Measurements from ENCODE around the gene APOBEC3A. TPM values are rescaled to one million over a fixed set of nuclear protein-coding genes. Genes with fewer than 3 reads are reported as not detected.
"Not testable (repeated sequence)": the region's sequence is repeated elsewhere in the genome, so short reads cannot be mapped to it uniquely, and the experiment has no call there.

APOBEC3A gene
- polyA plus RNA-seq, 6 donors from 2014 or later = 0.29 to 2.8 (median 0.40) TPM; not detected in 3

DNA sequence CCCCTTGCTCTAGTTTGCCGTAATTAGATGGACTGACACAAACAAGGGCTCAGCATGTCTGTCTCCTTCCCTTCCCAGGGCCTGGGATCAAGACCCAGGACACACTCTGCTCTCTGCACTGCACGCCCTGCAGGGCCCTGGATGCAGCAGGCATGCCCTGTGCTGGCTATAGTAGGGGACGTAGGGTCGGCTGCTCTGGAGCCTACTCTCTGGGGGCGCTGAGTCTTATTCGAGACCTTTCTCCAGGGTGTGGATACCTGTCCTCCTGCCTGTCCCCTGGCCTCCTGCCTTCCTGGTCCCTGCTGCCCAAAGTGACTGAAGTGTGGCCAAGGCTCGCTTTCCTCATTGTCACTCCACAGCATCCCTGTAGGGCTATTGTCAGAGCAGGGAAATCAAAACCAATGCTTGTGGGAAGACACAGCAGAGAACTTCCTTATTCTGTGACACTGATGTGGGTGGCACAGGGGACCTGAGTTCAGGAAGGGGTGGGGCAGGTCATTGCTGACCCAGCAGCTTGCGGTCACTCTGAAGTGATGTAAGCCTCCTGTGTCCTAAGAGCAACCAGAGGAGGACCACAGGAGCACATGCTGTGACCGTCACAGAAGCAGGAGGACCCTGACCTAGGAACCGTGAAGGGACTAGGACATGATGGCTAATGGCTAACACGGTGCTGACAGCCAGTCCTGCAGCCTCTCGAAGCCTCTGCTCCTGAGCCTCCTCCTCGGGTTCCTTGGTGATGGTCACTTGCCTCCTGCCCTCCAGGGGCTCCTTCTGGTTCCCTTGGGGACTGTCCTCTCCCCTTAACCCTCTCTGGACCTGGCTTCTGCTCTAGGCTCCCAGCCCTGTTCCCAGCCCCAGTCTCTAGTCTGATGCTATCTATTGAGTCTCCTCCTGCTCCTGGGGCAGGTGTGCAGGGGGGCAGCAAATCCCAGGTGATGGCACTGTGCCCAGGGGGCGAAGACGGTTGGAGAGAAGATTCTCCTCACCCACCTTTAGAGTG is 10.3 kb downstream of the APOBEC3A start:
- Mint-ChIP-seq H3K9me3 (no peaks in the 10 kb centered on the region), H3K36me3 (no peaks in the 10 kb centered on the region), H3K27ac (no peak overlapping the region), H3K4me1 (peaks cover 6 to 14% (median 13%) of the 10 kb centered on the region in 3 donors), H3K4me3 (peak overlapping the region in 2 of 8 donors; percentile 33 to 41), H3K27me3 (peaks cover 14 to 31% (median 27%) of the 10 kb centered on the region in 3 donors)
- DNase-seq (no peak), ATAC-seq (ENCODE audit: low read depth in 2 of 2) (no peak)

GRCh38 chr22:38968801-38969200 is 11.4 kb downstream of the APOBEC3A start:
- ATAC-seq (ENCODE audit: low read depth in 2 of 2) (no peak), DNase-seq (no peak)
- Mint-ChIP-seq H3K4me3 (no peak overlapping the region), H3K36me3 (no peaks in the 10 kb centered on the region), H3K4me1 (peaks cover 6 to 14% (median 14%) of the 10 kb centered on the region in 3 donors), H3K27me3 (peaks cover 12 to 34% (median 24%) of the 10 kb centered on the region in 3 donors), H3K9me3 (no peaks in the 10 kb centered on the region), H3K27ac (peak overlapping the region in 1 of 6 donors; percentile 37)

GRCh38 chr22:38970551-38970950 is 13.1 kb downstream of the APOBEC3A start:
- no peak overlapping the region for H3K4me3 Mint-ChIP-seq
- DNase-seq = no peak
- no peak for ATAC-seq (ENCODE audit: low read depth in 2 of 2)
- peaks cover 6 to 14% (median 14%) of the 10 kb centered on the region in 3 donors for H3K4me1 Mint-ChIP-seq
- H3K36me3 Mint-ChIP-seq = no peaks in the 10 kb centered on the region
- H3K27ac Mint-ChIP-seq = no peak overlapping the region
- H3K27me3 Mint-ChIP-seq = peaks cover 9 to 34% (median 20%) of the 10 kb centered on the region in 3 donors
- H3K9me3 Mint-ChIP-seq = no peaks in the 10 kb centered on the region

DNA sequence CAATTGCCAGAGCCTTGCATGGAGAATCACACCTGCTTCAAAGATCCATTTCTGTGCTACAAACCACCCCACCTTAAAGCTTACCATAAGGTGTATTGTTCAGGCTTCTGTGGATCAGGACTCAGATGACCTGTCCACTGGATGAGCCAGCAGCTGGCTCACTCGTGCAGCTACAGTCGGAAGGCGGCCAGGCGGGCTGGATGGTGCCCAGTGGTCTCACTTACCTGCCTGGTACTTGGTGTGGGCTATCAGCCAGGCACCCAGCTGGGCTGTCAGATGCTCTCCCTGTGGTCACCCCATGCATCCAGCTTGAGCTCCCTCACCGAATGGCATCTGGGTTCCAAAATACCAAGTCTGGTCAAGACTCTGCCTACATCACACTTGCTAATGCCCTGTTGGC is 13.8 kb downstream of the APOBEC3A start:
- Mint-ChIP-seq H3K36me3 (no peaks in the 10 kb centered on the region), H3K9me3 (no peaks in the 10 kb centered on the region), H3K27ac (no peak overlapping the region), H3K4me3 (no peak overlapping the region), H3K4me1 (peaks cover 6 to 14% (median 14%) of the 10 kb centered on the region in 3 donors), H3K27me3 (peaks cover 9 to 34% (median 20%) of the 10 kb centered on the region in 3 donors)
- ATAC-seq (ENCODE audit: low read depth in 2 of 2) (no peak), DNase-seq (no peak)

DNA sequence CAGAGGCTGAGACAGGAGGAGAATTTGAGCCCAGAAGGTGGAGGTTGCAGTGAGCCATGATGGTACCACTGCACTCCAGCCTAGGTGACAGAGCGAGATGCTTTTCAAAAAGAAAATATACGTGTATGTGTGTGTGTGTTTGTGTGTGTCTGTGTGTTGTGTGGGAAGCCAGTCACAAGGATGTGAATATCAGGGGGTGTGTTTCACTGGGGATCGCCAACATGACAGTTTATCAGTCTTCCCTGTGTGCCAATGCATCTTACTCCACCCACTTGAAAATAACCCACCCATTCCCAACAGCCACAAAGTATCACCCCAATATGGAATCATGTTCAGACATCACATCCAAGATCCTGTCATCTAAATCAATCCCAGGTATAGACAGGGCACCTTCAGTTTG is 14.4 kb downstream of the APOBEC3A start:
- no peak for ATAC-seq (ENCODE audit: low read depth in 2 of 2)
- H3K4me3 Mint-ChIP-seq = peak overlapping the region in 1 of 8 donors; percentile 68

DNA sequence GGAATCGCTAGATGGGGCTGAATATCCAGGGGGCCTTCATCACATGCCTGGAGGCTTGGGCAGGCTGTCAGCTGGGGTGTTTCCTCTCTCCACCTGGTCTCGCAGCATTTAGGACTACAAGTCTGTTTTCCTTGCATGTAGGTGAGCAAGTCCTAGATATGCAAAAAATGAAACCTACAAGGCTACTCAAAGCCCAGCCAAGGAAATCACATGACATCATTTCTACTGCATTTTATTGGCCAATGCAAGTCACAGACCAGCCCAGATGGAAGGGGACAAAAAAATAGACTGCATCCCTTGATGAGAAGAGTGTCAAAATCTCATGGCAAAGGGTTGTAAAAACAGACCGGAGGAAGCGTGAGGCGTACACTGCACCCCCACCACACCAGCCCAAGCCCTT is 15.1 kb downstream of the APOBEC3A start:
- Mint-ChIP-seq H3K4me3 (no peak overlapping the region), H3K27ac (no peak overlapping the region), H3K4me1 (peaks cover 5 to 10% (median 9%) of the 10 kb centered on the region in 3 donors), H3K9me3 (no peaks in the 10 kb centered on the region), H3K27me3 (peaks cover 9 to 34% (median 16%) of the 10 kb centered on the region in 3 donors), H3K36me3 (no peaks in the 10 kb centered on the region)
- DNase-seq (no peak), ATAC-seq (ENCODE audit: low read depth in 2 of 2) (no peak)

More for the DNA sequence above, 14.4 kb downstream of the APOBEC3A start:
- no peak for DNase-seq
- Mint-ChIP-seq H3K36me3 (no peaks in the 10 kb centered on the region), H3K27me3 (peaks cover 9 to 34% (median 18%) of the 10 kb centered on the region in 3 donors), H3K4me1 (peaks cover 6 to 13% (median 11%) of the 10 kb centered on the region in 3 donors), H3K27ac (peak overlapping the region in 1 of 6 donors; percentile 39), H3K9me3 (no peaks in the 10 kb centered on the region)

GRCh38 chr22:38973289-38974169 is 16.1 kb downstream of the APOBEC3A start:
- H3K4me3 Mint-ChIP-seq = no peak overlapping the region
- H3K9me3 Mint-ChIP-seq = no peaks in the 10 kb centered on the region
- peaks cover 9 to 29% (median 16%) of the 10 kb centered on the region in 3 donors for H3K27me3 Mint-ChIP-seq
- no peaks in the 10 kb centered on the region for H3K36me3 Mint-ChIP-seq
- DNase-seq = no peak
- H3K27ac Mint-ChIP-seq = peak overlapping the region in 1 of 6 donors; percentile 49
- peaks cover 0 to 3% (median 2%) of the 10 kb centered on the region in 3 donors for H3K4me1 Mint-ChIP-seq
- ATAC-seq (ENCODE audit: low read depth in 2 of 2) = peak; percentile 53 to 61

GRCh38 chr22:38974170-38974825 is 16.9 kb downstream of the APOBEC3A start:
- DNase-seq (no peak), ATAC-seq (ENCODE audit: low read depth in 2 of 2) (no peak)
- Mint-ChIP-seq H3K27ac (peak overlapping the region in 2 of 6 donors; percentile 44 to 56), H3K4me3 (no peak overlapping the region), H3K36me3 (no peaks in the 10 kb centered on the region), H3K9me3 (no peaks in the 10 kb centered on the region), H3K27me3 (peaks cover 9 to 29% (median 11%) of the 10 kb centered on the region in 3 donors), H3K4me1 (peaks cover 0 to 3% (median 2%) of the 10 kb centered on the region in 3 donors)

DNA sequence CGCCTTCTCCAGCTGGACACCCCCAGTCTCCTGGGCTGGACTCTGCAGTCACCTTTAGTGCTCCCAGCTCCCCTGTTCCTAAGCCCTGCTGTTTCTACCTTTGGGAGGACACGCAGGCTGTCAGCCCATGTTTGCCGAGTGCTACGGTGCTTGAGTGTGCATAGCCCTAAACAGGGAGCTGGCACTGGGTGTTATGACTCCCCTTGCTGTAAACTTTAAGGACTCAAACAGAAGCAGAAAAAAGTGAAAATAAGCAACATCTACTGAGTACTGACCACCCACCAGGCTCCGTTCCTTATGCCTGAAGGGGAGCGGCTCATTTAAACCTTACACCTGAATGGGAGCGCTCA is 17.4 kb downstream of the APOBEC3A start:
- Mint-ChIP-seq H3K9me3 (no peaks in the 10 kb centered on the region), H3K4me1 (peaks cover 0 to 3% (median 2%) of the 10 kb centered on the region in 3 donors), H3K27ac (peak overlapping the region in 1 of 6 donors; percentile 56), H3K4me3 (no peak overlapping the region), H3K27me3 (peaks cover 7 to 29% (median 9%) of the 10 kb centered on the region in 3 donors), H3K36me3 (no peaks in the 10 kb centered on the region)
- ATAC-seq (ENCODE audit: low read depth in 2 of 2) (no peak), DNase-seq (no peak)

DNA sequence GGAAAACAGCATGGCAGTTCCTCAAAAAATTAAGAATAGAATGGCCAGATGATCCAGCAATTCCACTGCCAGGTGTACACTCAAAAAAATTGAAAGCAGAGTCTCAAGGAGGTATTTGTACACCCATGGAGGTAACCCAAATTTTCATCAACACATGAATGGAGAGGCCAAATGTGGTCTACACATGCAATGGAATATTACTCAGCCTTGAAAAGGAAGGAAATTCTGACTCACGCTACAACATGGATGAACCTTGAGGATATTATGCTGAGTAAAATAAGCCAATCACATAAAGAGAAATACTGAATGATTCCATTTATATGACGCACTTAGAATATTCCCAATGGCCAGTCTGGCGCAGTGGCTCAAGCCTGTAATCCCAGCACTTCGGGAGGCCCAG is 19.9 kb downstream of the APOBEC3A start:
- H3K27ac Mint-ChIP-seq; H3K27me3 Mint-ChIP-seq; DNase-seq; H3K9me3 Mint-ChIP-seq; H3K4me3 Mint-ChIP-seq; ATAC-seq (ENCODE audit: low read depth in 2 of 2); H3K36me3 Mint-ChIP-seq: not testable (repeated sequence)
- peaks cover 11 to 14% (median 11%) of the 10 kb centered on the region in 3 donors for H3K4me1 Mint-ChIP-seq

DNA sequence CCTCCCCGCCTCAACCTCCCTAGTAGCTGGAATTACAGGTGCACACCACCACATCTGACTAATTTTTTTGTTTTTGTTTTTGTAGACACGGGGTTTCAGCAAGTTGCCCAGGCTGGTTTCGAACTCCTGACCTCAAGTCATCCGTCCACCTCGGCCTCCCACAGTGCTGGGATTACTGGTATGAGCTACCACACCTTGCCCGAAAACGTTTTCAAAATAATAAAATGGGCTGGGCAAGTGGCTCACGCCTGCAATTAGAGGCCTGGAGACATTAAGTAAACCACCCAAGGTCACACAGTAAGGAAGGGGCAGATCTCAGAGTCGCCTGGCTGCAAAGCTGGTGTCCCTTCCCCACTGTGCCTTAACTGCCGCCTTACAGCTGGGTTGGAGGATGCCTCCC is 23.2 kb downstream of the APOBEC3A start:
- H3K4me3 Mint-ChIP-seq = peak overlapping the region in 4 of 8 donors; percentile 20 to 47 (median 36)
- not testable (repeated sequence) for H3K27ac Mint-ChIP-seq

DNA sequence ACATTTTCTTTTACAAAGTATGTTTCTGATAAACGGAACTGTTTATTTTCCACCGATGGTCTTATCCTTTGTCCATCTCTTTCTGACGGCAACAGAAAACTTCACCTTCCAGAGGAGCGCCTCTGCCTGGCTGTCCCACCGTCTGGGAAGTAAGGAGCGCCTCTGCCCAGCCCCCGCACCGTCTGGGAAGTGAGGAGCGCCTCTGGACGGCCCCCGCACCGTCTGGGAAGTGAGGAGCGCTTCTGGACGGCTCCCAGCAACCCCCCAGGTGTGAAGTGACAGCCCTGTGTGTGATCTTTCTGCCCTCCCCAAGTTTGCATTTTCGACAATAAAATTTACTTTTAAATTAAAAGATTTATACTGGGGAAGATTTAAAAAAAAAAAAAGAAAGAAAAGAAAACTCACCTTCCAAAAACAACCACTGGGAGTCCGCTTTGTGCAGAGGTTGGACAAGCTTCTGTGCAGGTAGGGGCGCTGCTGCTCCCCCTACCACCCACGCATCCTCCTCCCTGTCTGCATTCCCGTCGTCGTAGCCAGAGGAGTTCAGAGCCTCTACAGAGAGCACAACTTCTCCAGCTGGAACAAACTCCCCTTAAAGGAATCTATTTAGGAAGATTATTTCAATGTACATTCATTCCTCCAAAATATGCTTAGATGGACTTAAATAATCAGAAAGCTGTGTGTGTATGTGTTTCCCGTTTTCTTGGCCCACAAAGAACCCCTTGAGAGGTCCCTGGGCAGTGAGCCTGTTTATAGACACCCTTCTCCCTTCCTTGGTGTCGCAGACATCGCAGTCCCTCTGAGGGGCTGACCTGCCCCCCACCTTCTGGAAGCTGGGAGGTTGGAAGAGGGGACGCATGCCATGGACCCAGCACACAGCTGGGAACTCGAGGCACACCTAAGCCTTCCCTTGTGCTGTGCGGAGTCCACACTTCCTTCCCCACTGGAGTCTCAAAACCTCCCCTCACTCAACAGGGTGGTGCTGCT is 23.9 kb downstream of the APOBEC3A start:
- DNase-seq (no peak), ATAC-seq (ENCODE audit: low read depth in 2 of 2) (peak; percentile 5 to 15)
- Mint-ChIP-seq H3K9me3 (peaks cover 0 to 12% (median 4%) of the 10 kb centered on the region in 7 donors), H3K27me3 (no peaks in the 10 kb centered on the region), H3K27ac (peak overlapping the region in 3 of 6 donors; percentile 81 to 96 (median 87)), H3K36me3 (no peaks in the 10 kb centered on the region), H3K4me1 (peaks cover 12 to 39% (median 26%) of the 10 kb centered on the region in 3 donors), H3K4me3 (peak overlapping the region; percentile 87 to 99 (median 94))

More for the DNA sequence above, 23.2 kb downstream of the APOBEC3A start:
- H3K9me3 Mint-ChIP-seq = peaks cover 0 to 12% (median 4%) of the 10 kb centered on the region in 7 donors
- not testable (repeated sequence) for H3K27me3 Mint-ChIP-seq; ATAC-seq (ENCODE audit: low read depth in 2 of 2); DNase-seq; H3K36me3 Mint-ChIP-seq
- H3K4me1 Mint-ChIP-seq = peaks cover 12 to 33% (median 20%) of the 10 kb centered on the region in 3 donors

Measured in naive B cell (primary cell).